SKM-1 treated with dmso at 0.1 percent for 144 hours (cell line): ENCODE measurements around the gene SUPT6H.
A peak's percentile ranks its signal among the peaks of the same experiment; 100 is the strongest.
"Not testable (repeated sequence)": the region's sequence is repeated elsewhere in the genome, so short reads cannot be mapped to it uniquely, and the experiment has no call there.

ENCODE experiments used
- DNase-seq: peaks from one replicate; lab custom pipeline; 2025; ENCODE audit not compliant: unreplicated experiment; lab: John Stamatoyannopoulos, UW

The SUPT6H gene

GRCh38 chr17:28735242-28735722 lies 73.3 kb downstream of the SUPT6H start:
- DNase-seq = no peak

- DNase-seq = not testable (repeated sequence)
Measured at GRCh38 chr17:28735913-28736769, 74.1 kb downstream of the SUPT6H start.

DNA sequence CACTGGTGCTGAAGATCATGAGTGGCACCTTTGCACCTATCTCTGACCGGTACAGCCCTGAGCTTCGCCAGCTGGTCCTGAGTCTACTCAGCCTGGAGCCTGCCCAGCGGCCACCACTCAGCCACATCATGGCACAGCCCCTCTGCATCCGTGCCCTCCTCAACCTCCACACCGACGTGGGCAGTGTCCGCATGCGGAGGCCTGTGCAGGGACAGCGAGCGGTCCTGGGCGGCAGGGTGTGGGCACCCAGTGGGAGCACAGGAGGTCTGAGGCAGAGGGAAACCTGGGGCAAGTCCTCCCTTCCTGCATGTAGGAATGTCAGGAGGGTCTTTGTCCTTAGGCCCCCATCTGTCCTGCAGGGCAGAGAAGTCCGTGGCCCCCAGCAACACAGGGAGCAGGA lies 75.3 kb downstream of the SUPT6H start:
- no peak for DNase-seq

DNA sequence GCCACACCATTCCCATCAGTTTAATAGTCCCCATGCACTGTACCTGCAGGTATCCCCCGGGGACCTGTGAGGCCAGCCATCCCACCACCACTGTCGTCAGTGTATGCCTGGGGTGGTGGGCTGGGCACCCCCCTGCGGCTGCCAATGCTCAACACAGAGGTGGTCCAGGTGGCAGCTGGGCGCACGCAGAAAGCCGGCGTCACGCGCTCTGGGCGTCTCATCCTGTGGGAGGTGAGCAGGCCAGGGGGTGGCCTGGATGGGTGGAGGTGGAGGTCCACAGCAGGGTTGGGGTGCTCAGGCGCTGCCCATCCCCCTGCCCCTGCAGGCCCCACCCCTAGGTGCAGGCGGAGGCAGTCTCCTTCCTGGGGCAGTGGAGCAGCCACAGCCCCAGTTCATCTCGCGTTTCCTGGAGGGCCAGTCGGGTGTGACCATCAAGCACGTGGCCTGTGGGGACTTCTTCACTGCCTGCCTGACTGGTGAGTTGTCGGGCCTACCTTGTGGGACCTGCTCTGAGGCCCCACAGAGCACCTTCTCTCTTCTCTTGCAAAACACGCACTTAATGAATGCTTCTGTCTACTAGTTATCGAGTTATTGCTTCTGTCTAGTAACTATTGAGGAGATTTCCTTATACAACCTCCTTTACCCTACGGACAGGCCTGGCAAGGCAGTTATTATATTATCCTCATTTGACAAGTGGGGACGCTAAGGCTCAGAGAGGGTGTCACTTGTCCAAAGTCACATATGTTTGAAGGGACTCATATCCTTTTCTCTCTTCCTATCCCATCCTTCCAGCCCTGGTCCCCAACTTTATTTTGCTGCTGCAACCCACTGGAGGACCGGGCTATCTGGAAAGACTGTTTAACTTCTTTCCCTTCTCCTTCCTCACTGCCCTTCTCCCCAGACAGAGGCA lies 76.0 kb downstream of the SUPT6H start:
- no peak for DNase-seq

DNA sequence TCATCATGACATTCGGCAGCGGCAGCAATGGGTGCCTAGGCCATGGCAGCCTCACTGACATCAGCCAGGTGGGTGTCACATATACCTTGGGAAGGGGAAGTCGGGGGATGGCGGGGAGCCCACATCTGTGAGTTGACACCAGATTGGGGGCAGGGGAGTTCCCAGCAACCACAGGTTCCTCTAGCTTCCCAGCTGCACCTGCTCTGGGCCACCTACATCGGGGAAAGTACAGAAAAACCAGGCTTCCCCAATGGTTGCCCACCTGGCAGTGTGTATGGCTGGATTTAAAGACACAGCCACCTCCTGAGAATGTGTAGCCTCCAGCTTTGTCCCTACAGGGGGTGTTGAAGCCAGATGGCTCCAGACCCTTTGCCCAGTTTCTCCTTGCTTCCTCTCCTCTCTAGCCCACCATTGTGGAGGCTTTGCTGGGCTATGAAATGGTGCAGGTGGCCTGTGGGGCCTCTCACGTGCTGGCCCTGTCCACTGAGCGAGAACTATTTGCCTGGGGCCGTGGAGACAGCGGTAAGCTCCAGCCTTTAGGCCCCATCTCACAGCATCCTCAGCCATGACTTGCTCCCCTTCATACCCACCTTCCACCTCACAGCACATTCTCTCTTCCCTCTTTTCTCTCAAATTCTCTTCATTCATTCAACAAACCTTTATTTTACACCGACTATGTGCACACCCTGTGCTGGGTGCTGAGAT lies 76.8 kb downstream of the SUPT6H start:
- DNase-seq = no peak

DNA sequence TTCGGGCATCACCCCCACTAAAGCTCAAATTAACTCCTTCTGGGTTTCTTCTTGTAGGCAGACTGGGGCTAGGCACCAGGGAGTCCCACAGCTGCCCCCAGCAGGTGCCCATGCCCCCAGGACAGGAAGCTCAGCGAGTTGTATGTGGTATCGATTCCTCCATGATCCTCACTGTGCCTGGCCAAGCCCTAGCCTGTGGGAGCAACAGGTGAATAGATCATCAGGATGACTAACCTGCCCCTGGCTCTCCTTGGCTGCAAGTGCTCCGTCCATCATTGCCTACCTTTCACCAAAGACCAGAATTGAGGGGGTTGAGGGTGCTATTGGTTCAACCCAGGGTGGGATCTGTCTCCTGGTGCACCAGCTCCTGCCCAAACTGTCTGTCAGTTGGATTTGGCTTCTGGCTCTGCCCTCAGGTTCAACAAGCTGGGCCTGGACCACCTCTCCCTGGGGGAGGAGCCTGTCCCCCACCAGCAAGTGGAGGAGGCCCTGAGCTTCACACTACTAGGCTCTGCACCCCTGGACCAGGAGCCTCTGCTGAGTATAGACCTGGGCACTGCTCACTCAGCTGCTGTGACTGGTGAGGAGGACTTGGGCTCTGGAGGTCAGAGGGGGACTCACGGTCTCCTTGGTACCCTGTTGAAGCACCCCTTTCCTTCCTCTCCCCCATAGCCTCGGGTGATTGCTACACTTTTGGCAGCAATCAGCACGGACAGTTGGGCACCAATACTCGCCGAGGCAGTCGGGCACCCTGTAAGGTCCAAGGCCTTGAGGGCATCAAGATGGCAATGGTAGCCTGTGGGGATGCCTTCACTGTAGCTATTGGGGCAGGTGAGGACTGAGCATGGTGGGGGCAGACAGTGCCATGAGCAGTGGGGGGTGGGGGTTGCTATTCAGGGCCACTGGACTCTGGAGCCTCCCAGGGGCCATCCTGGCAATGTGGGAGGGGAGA lies 78.7 kb downstream of the SUPT6H start:
- DNase-seq = no peak

DNA sequence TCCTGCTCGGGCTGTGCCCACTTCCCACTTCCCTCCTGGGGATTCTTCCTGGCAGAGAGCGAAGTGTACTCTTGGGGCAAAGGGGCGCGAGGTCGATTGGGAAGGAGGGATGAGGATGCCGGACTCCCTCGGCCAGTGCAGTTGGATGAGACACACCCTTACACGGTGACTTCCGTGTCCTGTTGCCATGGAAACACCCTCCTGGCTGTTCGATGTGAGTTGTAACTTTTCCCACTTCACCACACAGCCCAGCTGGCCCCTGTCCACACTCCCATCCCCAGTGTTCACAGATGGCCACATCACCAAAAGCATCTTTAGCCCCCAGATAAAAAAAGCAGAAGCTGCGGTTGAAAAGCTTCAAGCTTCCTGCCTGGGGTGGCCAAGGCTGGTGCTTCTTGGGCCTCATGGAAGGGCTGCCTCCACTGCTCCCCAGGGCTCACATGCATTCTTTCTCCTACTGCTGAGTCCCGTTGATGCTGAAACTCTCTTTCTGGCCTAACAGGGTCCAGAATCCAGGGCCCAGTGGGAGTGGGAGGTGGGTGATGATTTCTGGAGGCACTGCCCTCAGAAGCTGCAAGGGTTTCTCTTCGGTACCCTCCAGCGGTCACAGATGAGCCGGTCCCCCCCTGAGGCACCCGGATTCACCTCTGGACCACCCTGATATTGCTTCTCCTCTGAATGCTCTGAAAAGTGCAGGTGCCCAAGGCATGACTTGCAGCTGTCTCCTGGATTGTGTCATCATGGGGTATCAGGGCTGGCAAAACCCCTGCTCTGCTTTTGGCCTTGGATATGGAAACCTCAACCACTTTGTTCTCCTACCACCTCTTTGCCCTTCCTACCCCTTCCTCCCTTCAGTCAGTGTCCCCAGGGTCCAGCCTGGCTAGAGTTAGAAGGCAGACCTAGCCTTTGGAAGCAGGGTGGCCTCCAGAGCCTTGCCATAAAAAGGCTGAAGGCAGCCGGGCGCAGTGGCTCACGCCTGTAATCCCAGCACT lies 79.6 kb downstream of the SUPT6H start:
- DNase-seq = peak; percentile 92

DNA sequence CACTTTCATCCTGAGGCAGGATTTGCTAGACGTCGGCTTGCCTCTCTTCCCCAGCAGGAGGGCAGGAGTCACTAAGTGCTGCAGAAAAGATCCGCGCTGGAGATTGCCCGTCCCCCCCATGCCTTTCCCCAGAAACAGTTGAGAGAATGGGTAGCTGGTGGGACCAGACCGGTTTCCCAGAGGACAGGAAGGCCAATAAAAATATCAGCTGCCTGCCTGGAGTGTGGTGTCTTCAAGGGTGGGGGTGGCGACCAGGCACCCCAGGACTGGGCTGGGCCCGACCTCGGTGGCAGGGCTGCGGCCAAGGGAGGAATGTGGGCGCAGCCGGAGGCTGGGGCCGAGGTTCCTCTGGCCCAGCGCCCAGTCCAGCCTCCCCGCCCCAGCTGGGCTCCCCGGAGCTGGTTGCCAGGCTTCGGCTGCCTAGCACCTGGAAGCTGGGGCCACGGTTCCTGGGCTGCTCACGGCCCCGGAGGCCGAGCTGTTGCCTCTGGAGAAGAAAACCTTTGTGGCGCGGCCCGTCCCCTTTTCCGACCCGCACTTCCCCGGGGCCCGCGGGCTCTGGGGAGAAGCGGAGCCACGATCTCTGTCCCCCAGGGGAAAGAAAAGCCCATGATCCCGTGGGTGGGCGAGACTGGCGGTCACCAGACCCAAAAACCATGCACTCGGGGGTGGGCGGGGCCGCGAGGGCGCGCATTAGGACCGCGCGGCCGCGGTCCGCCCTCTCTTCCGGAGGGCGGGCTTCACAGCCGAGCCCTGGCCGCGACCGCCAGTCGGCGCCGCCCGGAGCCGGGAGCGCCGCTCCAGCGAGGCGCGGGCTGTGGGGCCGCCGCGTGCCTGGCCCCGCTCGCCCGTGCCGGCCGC lies 81.5 kb downstream of the SUPT6H start, which contains the start of gene TRAF4:
TSS of gene TRAF4 (plus strand) at position 769 of the 861 bp plus-strand sequence. CDS start 102 bp downstream, outside the sequence.
- DNase-seq = peak; percentile 61

GRCh38 chr17:28744104-28744971 lies 82.3 kb downstream of the SUPT6H start:
- DNase-seq = no peak

DNA sequence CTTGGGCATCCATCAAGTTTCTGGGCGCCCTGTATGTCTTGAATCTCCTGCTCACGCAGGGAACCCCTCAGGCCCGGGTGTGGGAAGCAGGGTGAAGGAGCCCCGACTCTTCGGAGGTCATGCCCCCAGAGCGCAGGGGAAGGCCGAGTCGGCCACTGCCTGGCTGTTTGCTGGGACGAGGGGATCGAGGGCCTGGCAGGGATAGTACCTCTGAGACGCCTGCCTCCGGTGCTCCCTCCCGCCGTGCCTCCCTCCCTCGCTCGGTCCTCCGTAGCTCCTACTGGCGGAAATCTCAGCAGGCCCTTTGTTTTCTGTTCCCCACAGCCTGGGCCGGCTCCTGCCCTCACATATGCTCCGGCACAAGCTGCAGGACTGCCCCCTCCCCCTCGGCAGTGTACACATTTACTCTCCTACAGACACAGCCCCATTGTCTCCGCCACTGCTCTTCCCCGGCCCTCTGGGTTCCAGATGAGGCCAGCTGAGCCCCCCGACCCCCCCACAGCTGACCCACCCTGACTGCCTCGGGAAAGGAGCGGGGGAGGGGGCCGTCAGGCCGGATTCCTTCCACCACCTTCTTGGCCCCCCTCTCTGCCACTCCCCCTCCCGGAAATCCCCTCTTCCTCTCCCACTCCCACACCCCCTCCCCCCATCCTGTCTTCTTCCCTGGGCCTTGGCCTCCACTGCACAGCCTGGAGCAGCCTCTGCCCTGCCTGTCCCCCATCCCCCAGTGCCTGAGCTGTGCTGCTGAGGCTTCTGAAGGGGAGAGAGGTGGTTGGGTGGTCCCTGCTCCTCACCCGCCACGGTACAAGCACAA lies 83.2 kb downstream of the SUPT6H start:
- DNase-seq = no peak

- no peak for DNase-seq
Measured at GRCh38 chr17:28745786-28746411, 83.9 kb downstream of the SUPT6H start.

GRCh38 chr17:28746611-28747050 lies 84.6 kb downstream of the SUPT6H start:
- DNase-seq = no peak

- no peak for DNase-seq
Measured at GRCh38 chr17:28747051-28747691, 85.2 kb downstream of the SUPT6H start.

GRCh38 chr17:28747801-28748750 lies 86.1 kb downstream of the SUPT6H start:
- DNase-seq = no peak
